ENCODE results near the gene VPS4A. TPM values are rescaled to one million over a fixed set of nuclear protein-coding genes. Genes with fewer than 3 reads are reported as not detected.

Gene VPS4A
- total and polyA plus RNA-seq, 2 donors (not counting 1 experiment from before 2014, with no cell fraction given), result 33.1 to 43.8 TPM

- Mint-ChIP-seq H3K27ac (peak overlapping the region; percentile 94), H3K27me3 (no peaks in the 10 kb centered on the region), H3K9me3 (ENCODE audit: insufficient read depth) (no peaks in the 10 kb centered on the region), H3K4me1 (peaks cover 24% of the 10 kb centered on the region), H3K4me3 (peak overlapping the region; percentile 99)
- H3K4me2 ChIP-seq (replicated peaks; ENCODE audit: low read depth, low read length, poor library complexity, severe bottlenecking), result peak overlapping the region; percentile 94
- no peaks in the 10 kb centered on the region for H3K27me3 ChIP-seq (replicated peaks in 1 of 4; ENCODE audit: control extremely low read depth in 1 of 4, control insufficient read depth in 3 of 4, insufficient read depth in 4 of 4, low read length in 3 of 4)
- H3K4me1 ChIP-seq (ENCODE audit: control insufficient read depth in 2 of 2, insufficient read depth in 2 of 2, low read length in 2 of 2), result peaks cover 10 to 23% of the 10 kb centered on the region in 2 donors
- peaks cover 53% of the 10 kb centered on the region for H3K79me2 ChIP-seq (ENCODE audit: control insufficient read depth, insufficient read depth, low read length)
- 2% methylated on average over 59 of the region's 59 CpGs for WGBS (ENCODE audit: insufficient coverage)
- CTCF ChIA-PET, result interaction anchor here (0.7 to 1.9 kb wide), 7 partner anchors 16 to 161 kb away, joined by 3 to 5 read pairs (median 3); partner anchors contain the start of genes COG8 and PDF
- peak overlapping the region; percentile 84 for H2AFZ ChIP-seq (ENCODE audit: insufficient read depth, low read depth, low read length, poor library complexity, severe bottlenecking)
- peak overlapping the region; percentile 55 to 82 (median 64) for H3K4me3 ChIP-seq (ENCODE audit: control extremely low read depth in 1 of 5, extremely low read depth in 1 of 5, insufficient read depth in 1 of 5, low read depth in 2 of 5, low read length in 4 of 5)
- ATAC-seq (ENCODE audit: low read depth), result peak; percentile 25
- H3K9ac ChIP-seq (ENCODE audit: low read length), result peak overlapping the region; percentile 88
- H4K20me1 ChIP-seq (ENCODE audit: control insufficient read depth, insufficient read depth, low read length, poor library complexity, severe bottlenecking), result peaks cover 47% of the 10 kb centered on the region
- intact Hi-C loops (cut with micrococcal nuclease), result loop anchor here (1.0 to 10.0 kb wide), 7 partner anchors 16 to 777 kb away; partner anchors contain the start of genes COG8, CYB5B, NIP7 and PDF
- peaks cover 2 to 27% of the 10 kb centered on the region in 2 experiments for H3K36me3 ChIP-seq (replicated peaks in 1 of 2; ENCODE audit: control extremely low read depth in 1 of 2, control insufficient read depth in 1 of 2, extremely low read depth in 1 of 2, insufficient read depth in 2 of 2, low read length in 1 of 2)
- peak overlapping the region; percentile 46 to 84 for H3K27ac ChIP-seq (ENCODE audit: low read length in 2 of 2)
- POLR2A ChIA-PET, result interaction anchor here (0.6 kb wide), 2 partner anchors 25 to 1191 kb away, joined by 5 to 9 read pairs; no protein-coding TSS in a partner anchor
- no peak for TF ChIP-seq EZH2 (IDR thresholded peaks at IDR 0.05; ENCODE audit: borderline replicate concordance, insufficient read depth, low read depth, low read length, poor library complexity, severe bottlenecking)
- TF ChIP-seq, protein P1, sequence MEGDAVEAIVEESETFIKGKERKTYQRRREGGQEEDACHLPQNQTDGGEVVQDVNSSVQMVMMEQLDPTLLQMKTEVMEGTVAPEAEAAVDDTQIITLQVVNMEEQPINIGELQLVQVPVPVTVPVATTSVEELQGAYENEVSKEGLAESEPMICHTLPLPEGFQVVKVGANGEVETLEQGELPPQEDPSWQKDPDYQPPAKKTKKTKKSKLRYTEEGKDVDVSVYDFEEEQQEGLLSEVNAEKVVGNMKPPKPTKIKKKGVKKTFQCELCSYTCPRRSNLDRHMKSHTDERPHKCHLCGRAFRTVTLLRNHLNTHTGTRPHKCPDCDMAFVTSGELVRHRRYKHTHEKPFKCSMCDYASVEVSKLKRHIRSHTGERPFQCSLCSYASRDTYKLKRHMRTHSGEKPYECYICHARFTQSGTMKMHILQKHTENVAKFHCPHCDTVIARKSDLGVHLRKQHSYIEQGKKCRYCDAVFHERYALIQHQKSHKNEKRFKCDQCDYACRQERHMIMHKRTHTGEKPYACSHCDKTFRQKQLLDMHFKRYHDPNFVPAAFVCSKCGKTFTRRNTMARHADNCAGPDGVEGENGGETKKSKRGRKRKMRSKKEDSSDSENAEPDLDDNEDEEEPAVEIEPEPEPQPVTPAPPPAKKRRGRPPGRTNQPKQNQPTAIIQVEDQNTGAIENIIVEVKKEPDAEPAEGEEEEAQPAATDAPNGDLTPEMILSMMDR (IDR thresholded peaks at IDR 0.05), result no peak
- DNase-seq, result no peak
- peaks cover 0 to 6% (median 0%) of the 10 kb centered on the region in 3 donors for H3K9me3 ChIP-seq (ENCODE audit: control extremely low read depth in 1 of 3, control insufficient read depth in 2 of 3, insufficient read depth in 1 of 3, low read length in 2 of 3)
These were observed 610 bp downstream of the VPS4A start for GRCh38 chr16:69311533-69312387.

All from B cell (primary cell).